K562 (cell line): ENCODE data around the gene VSIG4. TPM values are rescaled to one million over a fixed set of nuclear protein-coding genes. Genes with fewer than 3 reads are reported as not detected.

ENCODE experiments used
- ATAC-seq: fragments of 200-7000 bp; cut with Tn5 transposase; 3 replicates; pipeline ENCODE4 v1.9.1; 2020; ENCODE audit warnings: moderate library complexity
- BruUV-seq: library from RNA; stranded (reverse); fragments of 400-500 nt; replicated peaks from 2 replicates; lab custom pipeline; 2021; lab: Mats Ljungman, UMichigan
- CTCF ChIA-PET: fragments of 300-600 bp; formaldehyde crosslinking; extraction: SDS; loops from one replicate; lab custom pipeline; 2021; ENCODE audit warnings: low intra/inter-chr PET ratio; lab: Yijun Ruan, JAX
- POLR2A ChIA-PET: fragments of 300-600, 350-650 bp; sonication (Branson Sonifier 250); formaldehyde crosslinking; extraction: SDS; loops from one replicate; lab custom pipeline; 2021; ENCODE audit warnings: antibody characterized with exemption, inconsistent platforms; lab: Yijun Ruan, JAX
- DNase-seq, 4 experiments: peaks; one replicate each; pipeline versions ENCODE4 v3.0.0 to v3.0.0-alpha.2; 2011 to 2018; ENCODE audit warnings: low spot score in 3 of 4, mixed read lengths in 3 of 4; ENCODE audit errors: extremely low read depth in 1 of 4
- FAIRE-seq: peaks from 2 replicates; lab custom pipeline; 2011; peaks lifted over from hg19 to GRCh38; lab: Jason Lieb, UNC
- H2AFZ ChIP-seq: 2 replicates; pipeline ENCODE4 v1.6.0; 2011; ENCODE audit warnings: low read depth, low read length, control low read depth, inconsistent platforms
- H3K27ac ChIP-seq: fragments of 200-600 bp; 3 replicates; pipeline ENCODE4 v1.8.0; 2011; ENCODE audit warnings: low read depth, mild to moderate bottlenecking, control low read depth, inconsistent platforms, low read length, moderate library complexity, mixed read lengths; ENCODE audit errors: extremely low read depth
- H3K27me3 ChIP-seq, 2 experiments: fragments of 300-600 bp in 1 of 2; 2 replicates in 1 of 2; 3 replicates in 1 of 2; pipeline versions ENCODE4 v1.6.0 to v1.8.0; 2011; ENCODE audit warnings: inconsistent platforms in 2 of 2, low read length in 2 of 2, mild to moderate bottlenecking in 1 of 2, mixed read lengths in 1 of 2, moderate library complexity in 1 of 2; ENCODE audit not compliant: control insufficient read depth in 2 of 2, insufficient read depth in 2 of 2
- H3K36me3 ChIP-seq: fragments of 300-600 bp; 3 replicates; pipeline ENCODE4 v1.8.0; 2011; ENCODE audit warnings: mild to moderate bottlenecking, low read length, inconsistent platforms; ENCODE audit not compliant: control insufficient read depth, insufficient read depth
- H3K4me1 ChIP-seq, 2 experiments: fragments of 200-600 bp in 1 of 2; replicated peaks in 1 of 2; 2 replicates in 1 of 2; 3 replicates in 1 of 2; pipeline versions ENCODE4 v1.5.1 to v1.8.0; 2011; ENCODE audit warnings: inconsistent platforms in 2 of 2, low read length in 2 of 2, mild to moderate bottlenecking in 1 of 2, mixed read lengths in 1 of 2, moderate library complexity in 1 of 2; ENCODE audit not compliant: control insufficient read depth in 2 of 2, insufficient read depth in 2 of 2
- H3K4me2 ChIP-seq: 2 replicates; pipeline ENCODE4 v1.6.1; 2011; ENCODE audit warnings: low read length, control low read depth, inconsistent platforms, mixed read lengths; ENCODE audit not compliant: insufficient read depth
- H3K4me3 ChIP-seq: fragments of 200-600 bp; sonication (generic), shearing (Covaris generic); 2 replicates; pipeline ENCODE4 v1.5.1; 2016; ENCODE audit warnings: control low read depth, inconsistent platforms
- H3K79me2 ChIP-seq: fragments of 200-600 bp; 3 replicates; pipeline ENCODE4 v1.8.0; 2011; ENCODE audit warnings: low read length, inconsistent platforms; ENCODE audit not compliant: control insufficient read depth, insufficient read depth
- H3K9ac ChIP-seq, 2 experiments: 2 replicates each; pipeline versions ENCODE4 v1.6.0 to v1.6.1; 2011; ENCODE audit warnings: low read depth in 2 of 2, low read length in 2 of 2, control low read depth in 1 of 2, inconsistent platforms in 1 of 2, mild to moderate bottlenecking in 1 of 2, mixed read lengths in 1 of 2; ENCODE audit not compliant: insufficient read depth in 1 of 2
- H3K9me1 ChIP-seq: one replicate; pipeline ENCODE4 v1.6.0; 2011; ENCODE audit warnings: inconsistent platforms, mild to moderate bottlenecking, low read length, moderate library complexity; ENCODE audit not compliant: control insufficient read depth, insufficient read depth
- H3K9me3 ChIP-seq: replicated peaks from 2 replicates; pipeline ENCODE4 v1.5.1; 2011; ENCODE audit warnings: low read depth, low read length, inconsistent platforms; ENCODE audit not compliant: control insufficient read depth, insufficient read depth
- H4K20me1 ChIP-seq: replicated peaks from 2 replicates; pipeline ENCODE4 v1.6.1; 2011; ENCODE audit warnings: low read length, inconsistent platforms, mixed read lengths; ENCODE audit not compliant: control insufficient read depth, insufficient read depth
- AFF1 ChIP-seq, 2 experiments: fragments of 450-650 bp; IDR thresholded peaks; 2 replicates each; pipeline ENCODE4 v1.6.1; 2018; ENCODE audit warnings: mild to moderate bottlenecking in 2 of 2, low read depth in 1 of 2; ENCODE audit not compliant: partially characterized antibody in 2 of 2
- CHD1 ChIP-seq: fragments of 200-600 bp; sonication (generic); IDR thresholded peaks from one replicate; pipeline ENCODE4 v1.6.1; 2012; ENCODE audit warnings: mild to moderate bottlenecking, moderate library complexity, low read length, inconsistent platforms
- MLLT1 ChIP-seq, 2 experiments: fragments of 450-650 bp; IDR thresholded peaks; 2 replicates each; pipeline ENCODE4 v1.6.1; 2016
- POLR2H ChIP-seq: IDR thresholded peaks from 2 replicates; pipeline ENCODE4 v1.6.1; 2016; ENCODE audit warnings: missing genetic modification characterization, low read depth, mild to moderate bottlenecking, control low read depth, missing compliant biosample characterization, moderate library complexity
- RNF2 ChIP-seq: sonication (generic); IDR thresholded peaks from 2 replicates; pipeline ENCODE4 v1.6.1; 2016
- THRB ChIP-seq: fragments of 450-650 bp; formaldehyde crosslinking; conservative IDR thresholded peaks from 2 replicates; pipeline ENCODE4 v1.4.0; 2022; ENCODE audit warnings: mild to moderate bottlenecking, missing genetic modification characterization
- ZNF175 ChIP-seq: fragments of 200-800 bp; sonication (Bioruptor generic); IDR thresholded peaks from 2 replicates; pipeline ENCODE4 v1.6.1; 2016; ENCODE audit warnings: low read depth, mild to moderate bottlenecking, missing genetic modification characterization, missing compliant biosample characterization
- WGBS: fragments of 100-300 bp; shearing (Covaris generic); methylation state at CpG from one replicate; pipeline ENCODE4 v1.1.6; 2016; ENCODE audit warnings: low coverage, mixed read lengths; ENCODE audit not compliant: insufficient coverage; ENCODE audit errors: missing lambda C conversion rate; 5-methylcytosine and 5-hydroxymethylcytosine counted together
- in situ Hi-C: fragments of 300-500 bp; cut with MboI; formaldehyde crosslinking; loops from 4 replicates; pipeline ENCODE4 v1.15.0; 2018; ENCODE audit warnings: inconsistent platforms, mixed read lengths
- intact Hi-C: fragments of 100-400 bp; cut with micrococcal nuclease; formaldehyde crosslinking; loops from 2 replicates; pipeline ENCODE4 v1.14.2; 2022
- polyA plus RNA-seq, 8 experiments: library from polyadenylated mRNA; depleted of rRNA in 4 of 8; stranded (reverse) in 5 of 8; unstranded in 3 of 8; fragments of >200 nt; fragmentation: Nextera tagmentation in 2 of 8; fragmentation: Illumina TruSeq in 1 of 8; extraction: Ambion mirVana in 2 of 8; extraction: Trizol in 1 of 8; gene quantifications; 2 replicates each; pipeline versions ENCODE4 v1.2.1 to v1.2.3, GENCODE V29; 2011 to 2014; ENCODE audit warnings: inconsistent platforms in 1 of 8, missing spikeins in 1 of 8
- total RNA-seq, 7 experiments: library from RNA; depleted of rRNA in 6 of 7; stranded (reverse); fragments of >200 nt in 6 of 7; fragmentation: Illumina TruSeq in 2 of 7; extraction: Trizol in 2 of 7; gene quantifications; 2 replicates each; pipeline versions ENCODE4 v1.2.1 to v1.2.3, GENCODE V29; 2011 to 2021; ENCODE audit warnings: low replicate concordance in 1 of 7
- TF ChIP-seq, protein P1 (sequence below): IDR thresholded peaks from 2 replicates; pipeline ENCODE4 v1.6.1; 2016; ENCODE audit warnings: missing genetic modification characterization, missing compliant biosample characterization

VSIG4 gene
- total and polyA plus RNA-seq, 9 of the 15 experiments (the other 6 are each of a cell fraction or from before 2014, with no cell fraction given) = 0.22 to 1.6 (median 0.46) TPM; not detected in 1

GRCh38 chrX:66000628-66001272 is 39.1 kb downstream of the VSIG4 start:
- H3K27me3 ChIP-seq = no peaks in the 10 kb centered on the region
- peak overlapping the region in 1 of 2 experiments; percentile 88; a peak in 2 of 4 replicates for H3K9ac ChIP-seq
- DNase-seq (peak in 1 of 4 experiments; percentile 34), FAIRE-seq (no peak), ATAC-seq (peak; percentile 9; the same call in 2 of the 3 replicates)
- in situ Hi-C loops = no loop called here
- peaks cover 11 to 76% of the 10 kb centered on the region in 2 experiments; a peak in 4 of 5 replicates for H3K4me1 ChIP-seq
- BruUV-seq = no TSS peak
- H3K4me2 ChIP-seq = peak overlapping the region; percentile 80
- CTCF ChIA-PET = no interaction called here
- H3K9me1 ChIP-seq = no peaks in the 10 kb centered on the region
- TF ChIP-seq MLLT1 (IDR thresholded peaks at IDR 0.05) (peak in 1 of 2 experiments; percentile 11; a peak in 1 of 4 replicates), CHD1 (peak; percentile 6), POLR2H (tag) (0 out of 2 replicates have a peak, but pooled peaks have one; percentile 11), AFF1 (IDR thresholded peaks at IDR 0.05; ENCODE audit: low read depth in 1 of 2, partially characterized antibody in 2 of 2) (peak in 1 of 2 experiments; percentile 35), RNF2 (no peak), THRB (no peak), ZNF175 (CRISPR knock-in tag) (peak; percentile 14; the same call in 1 of the 2 replicates)
- TF ChIP-seq, protein P1, sequence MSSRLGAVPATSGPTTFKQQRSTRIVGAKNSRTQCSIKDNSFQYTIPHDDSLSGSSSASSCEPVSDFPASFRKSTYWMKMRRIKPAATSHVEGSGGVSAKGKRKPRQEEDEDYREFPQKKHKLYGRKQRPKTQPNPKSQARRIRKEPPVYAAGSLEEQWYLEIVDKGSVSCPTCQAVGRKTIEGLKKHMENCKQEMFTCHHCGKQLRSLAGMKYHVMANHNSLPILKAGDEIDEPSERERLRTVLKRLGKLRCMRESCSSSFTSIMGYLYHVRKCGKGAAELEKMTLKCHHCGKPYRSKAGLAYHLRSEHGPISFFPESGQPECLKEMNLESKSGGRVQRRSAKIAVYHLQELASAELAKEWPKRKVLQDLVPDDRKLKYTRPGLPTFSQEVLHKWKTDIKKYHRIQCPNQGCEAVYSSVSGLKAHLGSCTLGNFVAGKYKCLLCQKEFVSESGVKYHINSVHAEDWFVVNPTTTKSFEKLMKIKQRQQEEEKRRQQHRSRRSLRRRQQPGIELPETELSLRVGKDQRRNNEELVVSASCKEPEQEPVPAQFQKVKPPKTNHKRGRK (tag) = peak; percentile 5; the same call in 1 of the 2 replicates
- intact Hi-C loops = no loop called here
- 0% methylated on average over 3 of the region's 3 CpGs for WGBS
- no peaks in the 10 kb centered on the region for H3K9me3 ChIP-seq
- peak overlapping the region; percentile 99 for H3K27ac ChIP-seq
- POLR2A ChIA-PET = interaction anchor here (1.1 to 5.3 kb wide), 2 partner anchors 9 to 18 kb away, joined by 5 to 49 read pairs; no protein-coding TSS in a partner anchor
- H2AFZ ChIP-seq = no peak overlapping the region
- no peaks in the 10 kb centered on the region for H4K20me1 ChIP-seq
- H3K36me3 ChIP-seq = peaks cover 3% of the 10 kb centered on the region; the same call in 1 of the 3 replicates
- H3K79me2 ChIP-seq = peaks cover 69% of the 10 kb centered on the region
- H3K4me3 ChIP-seq = peak overlapping the region; percentile 50
